Large intestine (tissue), 12 donors: Measurements from ENCODE around the gene CALN1. TPM values are rescaled to one million over a fixed set of nuclear protein-coding genes. Genes with fewer than 3 reads are reported as not detected.
"Not testable (repeated sequence)": the region's sequence is repeated elsewhere in the genome, so short reads cannot be mapped to it uniquely, and the experiment has no call there.

Experiments used
- DNase-seq, 2 donors: peaks; one replicate each; pipeline versions ENCODE4 v3.0.0 to v3.0.0-alpha.2; 2013
- H3K27ac ChIP-seq: one replicate; pipeline ENCODE4 v1.5.1; 2013; ENCODE audit warnings: low read length
- H3K27me3 ChIP-seq: 2 replicates; pipeline ENCODE4 v1.6.1; 2013; ENCODE audit warnings: low read length; ENCODE audit not compliant: control insufficient read depth, insufficient read depth
- H3K36me3 ChIP-seq: 2 replicates; pipeline ENCODE4 v1.6.1; 2013; ENCODE audit warnings: low read length; ENCODE audit not compliant: control insufficient read depth, insufficient read depth
- H3K4me1 ChIP-seq: one replicate; pipeline ENCODE4 v1.6.1; 2013; ENCODE audit warnings: low read length; ENCODE audit not compliant: control insufficient read depth, insufficient read depth
- H3K4me3 ChIP-seq: one replicate; pipeline ENCODE4 v1.5.1; 2013; ENCODE audit warnings: low read length
- H3K9me3 ChIP-seq: one replicate; pipeline ENCODE4 v1.6.1; 2013; ENCODE audit warnings: mild to moderate bottlenecking, low read depth, low read length, moderate library complexity; ENCODE audit not compliant: control insufficient read depth
- WGBS: methylation state at CpG from one replicate; pipeline ENCODE4 v1.1.5; 2013; ENCODE audit warnings: low lambda C conversion rate; ENCODE audit not compliant: insufficient coverage; 5-methylcytosine and 5-hydroxymethylcytosine counted together
- long read RNA-seq, 11 donors: transcript quantifications; one replicate each; lab custom pipeline, GENCODE V29; 2026
- polyA plus RNA-seq: library from polyadenylated mRNA; unstranded; fragments of 120-200 nt; gene quantifications from one replicate; pipeline ENCODE4 v1.2.1, GENCODE V29; 2013

CALN1 gene
- polyA plus RNA-seq: 0.09 TPM
- long read RNA-seq, donor 1: 0 reads
- long read RNA-seq, donor 2: 0 reads
- long read RNA-seq, donor 3: 0 reads
- long read RNA-seq, donor 4: 0 reads
- long read RNA-seq, donor 5: 0 reads
- long read RNA-seq, donor 6: 0 reads
- long read RNA-seq, donor 7: 0 reads
- long read RNA-seq, donor 8: 0 reads
- long read RNA-seq, donor 9: 0 reads
- long read RNA-seq, donor 10: 0 reads
- long read RNA-seq, donor 11: 0 reads

GRCh38 chr7:72412121-72412618 is at the start of gene CALN1:
Gene CALN1 (minus strand): TSS chr7:72412338.
- not testable (repeated sequence) for H3K27ac ChIP-seq, DNase-seq, H3K36me3 ChIP-seq, H3K9me3 ChIP-seq, H3K4me1 ChIP-seq, H3K4me3 ChIP-seq, H3K27me3 ChIP-seq
- WGBS: 100% methylated on average over 3 of the region's 21 CpGs

DNA sequence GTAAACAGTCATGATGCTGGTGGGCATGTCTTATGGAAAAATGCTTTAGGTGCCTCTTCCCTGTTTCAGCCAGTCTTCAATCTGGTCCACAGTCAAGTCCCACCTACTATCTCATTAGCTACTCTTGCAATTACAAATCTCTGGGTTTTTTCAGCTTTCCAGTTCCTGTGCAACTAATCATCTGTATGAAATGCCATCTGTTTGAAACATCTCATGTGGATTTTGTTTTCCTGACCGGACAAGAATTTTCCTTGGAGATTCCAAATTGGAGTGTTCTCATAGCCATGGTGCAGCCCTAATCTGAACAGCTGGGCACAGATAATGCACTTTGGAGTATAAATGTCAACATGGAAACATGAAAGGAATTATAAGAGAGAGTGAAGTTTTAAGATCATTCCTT is 41.3 kb upstream of the CALN1 start:
- Histone ChIP-seq H3K4me1 (no peaks in the 10 kb centered on the region), H3K9me3 (no peaks in the 10 kb centered on the region), H3K4me3 (no peak overlapping the region), H3K36me3 (no peaks in the 10 kb centered on the region), H3K27ac (no peak overlapping the region), H3K27me3 (no peaks in the 10 kb centered on the region)
- no CpG with 5 or more reads among the region's 1 CpG for WGBS
- no peak for DNase-seq

DNA sequence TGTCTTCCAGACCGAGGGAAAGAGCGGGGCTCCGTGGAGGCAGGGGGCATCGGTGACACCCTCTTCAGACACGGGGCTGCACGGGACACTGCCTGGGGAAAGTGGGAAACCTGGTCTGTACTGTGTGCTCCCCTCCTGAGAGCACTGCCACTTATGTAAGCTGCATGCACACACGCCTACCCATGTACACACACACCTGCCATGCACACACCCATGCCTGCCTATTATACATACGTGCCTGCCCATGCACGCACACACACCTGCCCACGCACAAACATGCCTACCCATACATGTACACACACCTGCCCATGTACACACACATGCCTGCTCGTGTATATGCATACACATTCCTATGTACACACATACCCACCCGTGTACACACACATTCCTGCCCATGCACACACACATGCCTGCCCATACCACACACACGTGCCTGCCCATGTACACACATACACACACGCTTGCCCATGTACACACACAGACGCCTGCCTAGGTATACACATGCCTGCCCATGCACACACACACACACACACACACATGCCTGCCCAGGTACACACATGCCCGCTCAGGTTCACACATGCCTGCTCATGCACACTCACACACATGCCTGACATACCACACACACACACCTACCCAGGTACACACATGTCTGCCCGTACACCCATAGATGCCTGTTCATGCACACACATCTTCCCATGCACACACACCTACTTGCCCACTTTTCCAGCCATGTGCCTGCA is 35.5 kb upstream of the CALN1 start:
- Histone ChIP-seq H3K27ac (no peak overlapping the region), H3K27me3 (peaks cover 29% of the 10 kb centered on the region)
- WGBS: no CpG with 5 or more reads among the region's 17 CpGs

DNA sequence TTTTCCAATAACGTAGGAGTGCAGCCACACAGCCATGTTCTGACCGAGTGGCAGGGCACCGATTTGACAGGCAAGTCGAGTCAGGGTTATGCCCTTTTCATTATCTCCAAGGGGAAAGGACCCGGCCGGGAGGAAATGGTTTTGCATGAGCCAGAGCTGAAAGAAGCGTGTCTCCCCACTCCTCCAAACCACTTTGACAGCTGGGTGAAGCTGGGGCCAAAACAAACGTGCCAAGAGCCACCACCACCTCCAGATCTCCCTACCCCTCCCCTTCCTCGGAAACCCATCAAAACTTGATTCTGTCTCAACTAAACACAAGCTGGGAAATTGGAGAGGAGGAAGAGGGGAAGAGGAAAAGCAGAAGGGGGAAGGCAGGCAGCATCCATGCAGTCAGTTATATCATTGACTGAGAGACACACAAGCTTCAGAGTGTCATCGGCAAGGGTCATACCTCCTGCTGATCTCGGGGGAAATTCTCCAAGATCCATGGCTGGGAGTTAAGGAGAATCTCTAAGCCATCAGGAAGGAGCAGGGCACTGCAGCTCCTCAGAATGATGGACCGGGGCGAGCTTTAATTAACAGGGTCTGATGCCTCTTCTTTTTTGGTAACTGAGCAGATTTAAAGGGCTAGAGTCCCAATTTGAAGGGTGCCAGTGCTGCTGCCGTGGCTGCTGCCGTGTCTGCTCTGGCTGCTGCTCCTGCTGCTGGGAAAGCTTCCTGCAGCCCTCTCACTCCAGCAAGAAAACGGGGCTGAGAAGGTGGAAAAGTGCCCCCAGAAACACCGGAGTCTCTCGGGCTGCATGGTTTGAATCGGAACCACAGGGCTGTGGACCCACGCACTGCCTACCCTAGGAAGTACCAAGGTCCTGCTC is 34.7 kb upstream of the CALN1 start:
- WGBS: 80% methylated on average over 1 of the region's 20 CpGs
- H3K36me3 ChIP-seq: no peaks in the 10 kb centered on the region
- DNase-seq: no peak
- no peak overlapping the region for H3K27ac ChIP-seq
- no peaks in the 10 kb centered on the region for H3K9me3 ChIP-seq
- peaks cover 29% of the 10 kb centered on the region for H3K27me3 ChIP-seq
- H3K4me1 ChIP-seq: no peaks in the 10 kb centered on the region
- no peak overlapping the region for H3K4me3 ChIP-seq

More for the DNA sequence above, 35.5 kb upstream of the CALN1 start:
- no peaks in the 10 kb centered on the region for H3K9me3 ChIP-seq
- DNase-seq: no peak
- H3K4me1 ChIP-seq: no peaks in the 10 kb centered on the region
- H3K36me3 ChIP-seq: no peaks in the 10 kb centered on the region
- no peak overlapping the region for H3K4me3 ChIP-seq

GRCh38 chr7:72446131-72446530 is 34.0 kb upstream of the CALN1 start:
- WGBS: 37% methylated on average over 2 of the region's 7 CpGs
- peaks cover 29% of the 10 kb centered on the region for H3K27me3 ChIP-seq
- DNase-seq: no peak
- no peak overlapping the region for H3K27ac ChIP-seq
- no peaks in the 10 kb centered on the region for H3K9me3 ChIP-seq
- H3K36me3 ChIP-seq: no peaks in the 10 kb centered on the region
- no peak overlapping the region for H3K4me3 ChIP-seq
- no peaks in the 10 kb centered on the region for H3K4me1 ChIP-seq

GRCh38 chr7:72445580-72445979 is 33.4 kb upstream of the CALN1 start:
- no peaks in the 10 kb centered on the region for H3K9me3 ChIP-seq
- H3K4me1 ChIP-seq: no peaks in the 10 kb centered on the region
- no peak overlapping the region for H3K4me3 ChIP-seq
- H3K27me3 ChIP-seq: peaks cover 29% of the 10 kb centered on the region
- WGBS: no CpG with 5 or more reads among the region's 10 CpGs
- no peak for DNase-seq
- no peak overlapping the region for H3K27ac ChIP-seq
- H3K36me3 ChIP-seq: no peaks in the 10 kb centered on the region

GRCh38 chr7:72445075-72445474 is 32.9 kb upstream of the CALN1 start:
- H3K4me3 ChIP-seq: no peak overlapping the region
- peaks cover 29% of the 10 kb centered on the region for H3K27me3 ChIP-seq
- H3K9me3 ChIP-seq: no peaks in the 10 kb centered on the region
- DNase-seq: no peak
- no peaks in the 10 kb centered on the region for H3K36me3 ChIP-seq
- no peak overlapping the region for H3K27ac ChIP-seq
- H3K4me1 ChIP-seq: no peaks in the 10 kb centered on the region
- no CpG with 5 or more reads among the region's 6 CpGs for WGBS

DNA sequence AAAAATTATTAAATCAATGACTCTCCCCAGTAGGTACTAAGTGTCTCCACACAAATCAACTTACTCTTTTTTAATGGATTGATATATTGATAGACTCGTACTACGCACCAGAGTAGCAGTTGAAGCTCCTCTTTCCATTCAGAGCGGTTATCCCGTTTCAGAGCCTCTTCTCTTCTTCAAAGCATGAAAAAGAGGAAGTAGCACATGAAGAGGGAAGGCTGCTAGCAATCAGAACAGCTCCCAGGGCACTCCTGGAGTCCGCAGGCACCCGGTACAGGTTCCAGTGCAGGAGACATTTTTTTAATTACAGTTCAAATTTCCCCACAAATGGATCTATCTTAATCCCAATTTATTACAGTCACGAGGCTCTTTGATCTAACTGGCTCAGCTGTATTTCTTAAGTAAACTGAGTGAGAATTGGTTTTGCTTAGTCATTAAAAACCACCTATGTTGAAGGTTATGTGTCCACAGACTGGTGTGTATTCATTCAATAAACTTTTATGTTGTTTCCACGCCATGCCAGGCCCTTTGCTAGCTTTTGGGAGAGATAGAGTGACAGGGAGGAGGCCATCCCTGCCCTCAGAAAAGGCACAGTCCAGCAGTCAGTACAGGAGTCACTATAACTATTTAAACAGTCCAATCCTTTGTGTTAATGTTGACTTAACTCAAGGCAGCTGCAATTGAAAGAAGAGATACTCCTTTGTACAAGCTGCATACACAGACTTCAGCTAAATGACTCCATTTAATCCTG is 32.1 kb upstream of the CALN1 start:
- DNase-seq: peak in 1 of 2 donors; percentile 38
- 44% methylated on average over 1 of the region's 8 CpGs for WGBS
- no peaks in the 10 kb centered on the region for H3K4me1 ChIP-seq
- H3K27ac ChIP-seq: no peak overlapping the region
- no peaks in the 10 kb centered on the region for H3K9me3 ChIP-seq
- H3K27me3 ChIP-seq: peaks cover 29% of the 10 kb centered on the region
- no peak overlapping the region for H3K4me3 ChIP-seq
- H3K36me3 ChIP-seq: no peaks in the 10 kb centered on the region

- no peaks in the 10 kb centered on the region for H3K36me3 ChIP-seq
- peaks cover 18% of the 10 kb centered on the region for H3K27me3 ChIP-seq
- no peak overlapping the region for H3K4me3 ChIP-seq
- no peak overlapping the region for H3K27ac ChIP-seq
- DNase-seq: no peak
- H3K4me1 ChIP-seq: no peaks in the 10 kb centered on the region
- 60% methylated on average over 1 of the region's 8 CpGs for WGBS
- H3K9me3 ChIP-seq: no peaks in the 10 kb centered on the region
These were observed 29.7 kb upstream of the CALN1 start for GRCh38 chr7:72441791-72442190.

- WGBS: 100% methylated on average over 3 of the region's 7 CpGs
- Histone ChIP-seq H3K9me3 (no peaks in the 10 kb centered on the region), H3K4me1 (no peaks in the 10 kb centered on the region), H3K4me3 (no peak overlapping the region), H3K27me3 (no peaks in the 10 kb centered on the region), H3K27ac (no peak overlapping the region), H3K36me3 (no peaks in the 10 kb centered on the region)
- DNase-seq: no peak
These were observed 26.4 kb upstream of the CALN1 start for GRCh38 chr7:72438491-72438890.
